HG02588 (cell line): ENCODE data around the gene NR2F1-AS1.

Experiments
- ATAC-seq: cut with Tn5 transposase; IDR thresholded peaks from one replicate; pipeline ENCODE4 v1.9.1; 2021; ENCODE audit warnings: mild to moderate bottlenecking, moderate library complexity; ENCODE audit not compliant: unreplicated experiment

The NR2F1-AS1 gene

GRCh38 chr5:93580927-93581445 is at the start of gene NR2F1-AS1:
Gene NR2F1-AS1, minus strand, starts transcription at chr5:93581219.
- ATAC-seq: peak; percentile 12

GRCh38 chr5:93626801-93627200 is 45.8 kb upstream of the NR2F1-AS1 start:
- no peak for ATAC-seq

DNA sequence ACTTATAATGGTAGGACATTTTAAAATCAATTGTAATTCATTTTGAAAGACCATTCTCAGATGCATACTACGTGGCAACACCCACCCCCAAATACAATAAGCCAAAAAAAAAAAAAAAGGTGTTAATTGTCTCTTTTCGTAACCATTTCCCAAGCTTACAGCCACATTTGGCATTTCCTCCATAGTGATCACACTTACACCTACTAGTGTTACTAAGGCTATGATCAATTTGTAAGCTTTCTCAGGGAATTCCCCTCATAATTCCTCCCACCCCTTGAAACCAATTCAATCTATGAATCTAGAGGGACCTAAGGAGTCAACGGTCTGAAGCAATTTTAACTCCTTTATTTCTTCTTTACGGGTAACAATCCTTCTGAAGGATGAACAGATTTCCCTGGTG is 42.1 kb upstream of the NR2F1-AS1 start:
- no peak for ATAC-seq

DNA sequence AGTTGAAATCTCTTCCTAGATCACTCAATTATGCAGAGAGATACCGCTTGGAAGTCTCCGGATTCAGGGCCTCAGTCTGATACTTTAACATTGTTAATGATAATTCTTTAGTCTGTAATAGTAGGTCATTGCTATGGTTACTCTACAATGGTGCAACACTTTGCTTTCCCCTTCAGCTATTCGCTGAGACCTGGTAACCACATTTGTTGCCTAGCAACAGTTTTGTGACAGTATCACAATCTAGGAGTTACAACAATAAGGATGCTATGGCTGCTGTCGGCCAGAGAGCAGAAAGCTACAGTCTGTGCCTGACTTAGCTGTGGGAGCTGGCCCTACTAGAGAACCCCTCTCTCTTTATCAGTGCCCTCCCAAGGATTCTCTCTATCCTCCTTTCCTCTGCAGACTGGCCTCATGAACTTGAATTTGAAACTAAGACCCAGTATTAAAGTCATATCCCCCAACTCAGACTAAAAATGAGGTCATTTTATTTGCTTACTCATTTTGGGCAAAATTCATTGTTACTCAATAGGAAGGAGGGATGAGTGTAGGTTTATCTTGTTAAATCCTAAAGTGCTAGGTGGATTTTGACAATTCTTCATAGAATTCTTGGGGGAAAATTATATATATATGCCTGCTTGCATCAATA is 41.3 kb upstream of the NR2F1-AS1 start:
- no peak for ATAC-seq

GRCh38 chr5:93621327-93621798 is 40.3 kb upstream of the NR2F1-AS1 start:
- ATAC-seq: peak; percentile 18

DNA sequence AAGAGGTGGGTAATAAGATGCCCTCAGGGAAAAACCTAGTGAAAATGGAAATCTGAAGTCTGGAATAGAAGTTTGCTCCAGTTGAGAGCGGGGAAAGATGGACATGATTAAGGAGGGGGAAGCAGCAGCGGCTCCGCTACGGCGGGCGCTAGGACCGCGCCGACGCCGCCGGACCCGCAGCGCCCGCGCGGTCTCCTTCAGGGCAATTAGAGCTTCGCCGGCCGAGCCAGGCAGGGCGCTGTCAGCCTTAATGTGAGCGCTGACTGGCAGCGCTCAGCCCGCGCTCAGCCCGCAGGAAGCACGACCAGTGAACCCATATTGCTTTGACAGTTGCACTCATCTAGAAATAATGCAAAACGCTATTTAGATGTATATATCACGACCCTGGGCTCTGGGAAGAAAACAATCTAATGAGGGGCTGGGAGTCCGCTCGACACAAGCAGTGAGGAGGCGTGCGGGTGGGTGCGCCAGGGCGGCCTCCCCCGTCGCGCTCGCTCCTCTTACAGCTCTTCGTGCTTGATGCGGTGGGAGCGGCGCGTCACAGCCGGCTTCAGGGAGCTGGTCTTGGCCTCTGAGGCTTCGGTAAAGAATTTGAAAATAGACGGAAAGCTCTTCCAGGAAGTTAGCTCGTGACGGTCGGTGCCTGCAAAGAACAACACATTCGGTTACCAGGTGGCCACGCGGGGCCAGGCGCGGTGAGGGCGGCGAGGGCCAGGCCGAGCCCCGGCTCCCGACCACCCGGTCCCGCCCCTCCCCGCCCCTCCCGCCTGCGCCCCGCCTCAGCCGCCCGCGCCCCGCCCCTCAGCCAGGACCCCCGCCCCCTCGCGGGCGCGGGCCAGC is 39.7 kb upstream of the NR2F1-AS1 start:
- peak; percentile 97 for ATAC-seq

DNA sequence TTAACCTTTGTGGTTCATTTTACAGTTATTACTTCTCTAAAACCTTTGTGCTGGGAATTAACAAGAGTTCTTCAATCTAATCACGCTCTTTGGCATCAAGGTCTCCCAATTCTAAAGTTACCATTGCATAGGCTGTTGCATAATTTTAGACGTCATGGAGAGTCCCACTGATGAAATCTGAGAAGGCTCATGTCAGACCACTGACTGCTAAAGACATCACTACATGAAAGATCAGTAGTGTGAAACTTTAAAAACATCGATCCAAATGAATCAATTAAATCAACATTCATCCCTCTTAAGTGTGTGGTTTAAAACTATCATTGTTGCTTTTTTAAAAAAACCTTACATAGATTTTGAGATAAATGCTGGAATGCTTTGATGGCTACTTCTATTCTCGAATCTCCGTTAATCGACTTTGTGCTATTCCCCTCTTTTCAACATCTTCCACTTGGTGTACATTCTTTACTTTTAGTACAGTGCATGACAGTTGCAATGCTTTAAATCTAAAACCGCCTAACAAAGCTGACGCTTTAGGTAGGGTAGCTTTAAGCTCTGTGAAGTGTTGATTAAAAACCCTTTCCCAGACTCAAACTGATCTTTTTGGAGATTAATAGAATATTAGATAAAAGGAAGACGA is 35.6 kb upstream of the NR2F1-AS1 start:
- no peak for ATAC-seq

DNA sequence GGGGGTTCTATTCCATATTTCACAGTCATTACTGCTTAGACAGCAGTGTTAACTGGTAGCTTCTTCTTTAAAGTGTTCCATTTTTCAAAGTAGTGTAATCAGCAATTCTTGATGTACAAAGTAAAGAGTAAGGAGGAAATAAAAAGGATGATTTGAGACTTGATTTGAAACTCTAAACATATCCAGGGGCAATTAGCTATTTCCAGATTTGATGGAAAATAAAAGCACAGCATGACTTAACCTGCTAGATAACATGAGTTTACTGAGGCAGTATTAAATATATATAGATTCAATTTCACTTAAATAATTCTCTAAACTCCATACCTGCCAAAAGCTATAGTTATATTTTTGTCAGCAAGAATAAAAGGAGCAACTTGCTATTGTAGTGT is 31.8 kb upstream of the NR2F1-AS1 start:
- no peak for ATAC-seq

GRCh38 chr5:93611976-93612854 is 31.2 kb upstream of the NR2F1-AS1 start:
- no peak for ATAC-seq

- no peak for ATAC-seq
Observed at GRCh38 chr5:93611273-93611975, 30.4 kb upstream of the NR2F1-AS1 start.

DNA sequence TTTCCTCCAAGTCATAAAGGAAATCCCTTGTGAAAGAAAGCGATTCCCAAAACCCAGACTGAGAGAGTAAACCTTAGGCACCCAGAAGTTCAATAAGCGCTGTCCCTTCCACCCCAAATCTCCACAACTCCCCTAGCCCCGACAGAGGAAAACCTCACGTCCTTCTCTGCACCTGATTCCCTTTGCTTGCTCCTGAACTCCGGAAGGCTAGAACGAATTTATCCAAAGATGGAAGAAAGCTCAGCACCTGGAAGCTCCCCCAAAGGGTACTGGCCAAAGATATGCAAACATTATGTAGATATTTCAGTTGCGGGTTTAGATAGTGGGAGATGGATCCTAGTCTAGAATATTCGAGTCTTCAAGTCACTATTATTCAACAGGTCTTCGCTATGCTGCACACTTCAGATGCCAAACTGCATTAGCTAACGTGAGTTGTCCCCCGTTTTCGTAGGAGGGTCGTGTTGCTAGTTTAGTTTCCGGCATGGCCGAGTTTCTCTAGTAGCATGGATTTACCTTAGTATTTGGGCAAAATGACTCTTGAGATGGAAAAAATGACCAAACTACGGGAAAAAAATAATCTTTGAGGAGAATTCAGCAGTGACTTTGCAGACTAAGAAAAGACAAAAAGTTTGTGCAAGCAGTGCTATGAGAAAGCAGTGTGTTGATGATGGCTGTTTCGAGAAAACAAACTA is 29.7 kb upstream of the NR2F1-AS1 start:
- ATAC-seq: no peak

- no peak for ATAC-seq
Observed at GRCh38 chr5:93609762-93610161, 28.7 kb upstream of the NR2F1-AS1 start.

DNA sequence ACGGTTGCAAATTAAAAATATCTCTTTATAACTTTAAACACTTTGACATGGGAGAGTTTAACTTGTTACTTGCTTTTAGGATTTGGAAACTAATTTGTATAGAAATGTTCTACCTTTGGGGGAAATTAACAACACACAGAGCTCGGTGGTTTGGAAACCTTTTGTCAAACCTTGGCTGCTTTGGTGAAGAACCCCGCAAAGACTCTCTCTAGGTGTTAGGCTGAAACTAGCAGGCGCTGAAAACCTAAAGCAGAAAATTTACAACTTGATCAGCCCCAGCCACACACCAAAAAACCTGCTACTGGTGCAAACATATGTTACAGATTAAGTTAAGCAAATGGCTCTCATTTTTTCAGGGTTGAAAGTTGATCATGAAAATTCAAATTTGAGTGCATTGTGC is 27.8 kb upstream of the NR2F1-AS1 start:
- no peak for ATAC-seq

GRCh38 chr5:93607367-93608258 is 26.6 kb upstream of the NR2F1-AS1 start:
- peak; percentile 80 for ATAC-seq

GRCh38 chr5:93606382-93606752 is 25.3 kb upstream of the NR2F1-AS1 start:
- ATAC-seq: no peak

- no peak for ATAC-seq
Observed at GRCh38 chr5:93604644-93605515, 23.9 kb upstream of the NR2F1-AS1 start.
